Measurements from ENCODE around the gene FNDC5.

Gene FNDC5

GRCh38 chr1:32873484-32873883 lies 2.8 kb upstream of the FNDC5 start:
- Histone ChIP-seq H3K4me3 (IDR thresholded peaks at IDR 0.05; ENCODE audit: insufficient read depth, low read depth, low read length) (no peak overlapping the region), H3K36me3 (ENCODE audit: insufficient read depth) (no peaks in the 10 kb centered on the region), H3K4me2 (no peak overlapping the region), H3K79me2 (ENCODE audit: insufficient read depth, low read depth) (no peaks in the 10 kb centered on the region), H3K27me3 (ENCODE audit: insufficient read depth, low read depth) (no peaks in the 10 kb centered on the region), H3K4me1 (ENCODE audit: low read depth, poor library complexity, severe bottlenecking) (peaks cover 5% of the 10 kb centered on the region), H3K27ac (no peak overlapping the region), H3K9ac (no peak overlapping the region), H4K20me1 (ENCODE audit: insufficient read depth) (no peaks in the 10 kb centered on the region), H2AFZ (ENCODE audit: low read depth) (no peak overlapping the region)
- TF ChIP-seq CTCF (conservative IDR thresholded peaks at IDR 0.05; ENCODE audit: low read depth, low read length), result no peak

GRCh38 chr1:32872192-32872460 lies 1.4 kb upstream of the FNDC5 start:
- Histone ChIP-seq H4K20me1 (ENCODE audit: insufficient read depth) (no peaks in the 10 kb centered on the region), H3K27ac (no peak overlapping the region), H3K27me3 (ENCODE audit: insufficient read depth, low read depth) (no peaks in the 10 kb centered on the region), H3K36me3 (ENCODE audit: insufficient read depth) (no peaks in the 10 kb centered on the region), H3K4me3 (IDR thresholded peaks at IDR 0.05; ENCODE audit: insufficient read depth, low read depth, low read length) (no peak overlapping the region), H3K79me2 (ENCODE audit: insufficient read depth, low read depth) (no peaks in the 10 kb centered on the region), H3K4me1 (ENCODE audit: low read depth, poor library complexity, severe bottlenecking) (peaks cover 5% of the 10 kb centered on the region), H3K4me2 (no peak overlapping the region), H2AFZ (ENCODE audit: low read depth) (no peak overlapping the region), H3K9ac (no peak overlapping the region)
- TF ChIP-seq CTCF (conservative IDR thresholded peaks at IDR 0.05; ENCODE audit: low read depth, low read length), result no peak

DNA sequence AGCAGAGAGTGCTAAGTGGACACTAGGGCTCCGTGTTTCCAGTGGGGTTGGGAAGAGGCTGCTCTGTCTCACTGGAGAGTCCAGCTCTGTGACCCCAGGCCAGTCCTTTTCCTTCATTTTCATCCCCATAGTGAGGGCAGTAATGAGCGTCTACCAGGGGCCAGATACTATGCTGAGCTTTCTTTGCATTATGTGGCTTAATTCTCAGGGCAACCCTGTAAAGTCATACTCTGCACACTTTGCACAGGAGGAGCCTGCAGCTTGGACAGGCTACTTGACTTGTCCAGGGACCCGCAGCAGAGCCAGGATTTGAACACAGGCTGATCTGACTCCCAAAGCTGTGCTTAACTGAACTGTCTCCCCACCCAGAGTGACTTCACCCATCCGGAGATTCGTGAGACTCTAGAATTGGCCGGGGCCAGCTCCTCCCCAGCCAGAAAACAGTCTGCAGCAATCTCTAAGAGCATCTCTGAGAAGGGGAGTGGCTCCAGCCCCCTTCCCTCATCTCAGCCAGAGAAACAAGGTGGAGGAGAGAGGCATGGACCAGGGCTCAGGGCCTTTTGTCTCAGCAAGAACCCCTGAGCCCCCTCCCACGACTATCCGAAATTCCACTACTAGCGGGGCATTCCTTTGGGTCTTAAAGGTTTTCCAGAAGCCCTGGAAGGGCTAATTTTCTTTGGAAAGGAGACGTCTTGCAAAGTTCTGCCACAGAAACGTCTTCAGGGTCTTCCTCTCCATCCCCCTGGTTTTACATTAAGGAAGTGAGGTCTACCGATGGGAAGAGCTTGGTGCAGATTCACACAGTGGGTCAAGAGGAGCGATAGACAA lies 866 bp upstream of the FNDC5 start:
- H3K27ac ChIP-seq, result no peak overlapping the region
- H3K9ac ChIP-seq, result no peak overlapping the region
- H3K27me3 ChIP-seq (ENCODE audit: insufficient read depth, low read depth), result no peaks in the 10 kb centered on the region
- H3K4me1 ChIP-seq (ENCODE audit: low read depth, poor library complexity, severe bottlenecking), result peaks cover 5% of the 10 kb centered on the region
- H3K4me3 ChIP-seq (IDR thresholded peaks at IDR 0.05; ENCODE audit: insufficient read depth, low read depth, low read length), result no peak overlapping the region
- H3K4me2 ChIP-seq, result no peak overlapping the region
- H3K36me3 ChIP-seq (ENCODE audit: insufficient read depth), result no peaks in the 10 kb centered on the region
- no peaks in the 10 kb centered on the region for H3K79me2 ChIP-seq (ENCODE audit: insufficient read depth, low read depth)
- H2AFZ ChIP-seq (ENCODE audit: low read depth), result no peak overlapping the region
- TF ChIP-seq CTCF (conservative IDR thresholded peaks at IDR 0.05; ENCODE audit: low read depth, low read length), result no peak
- H4K20me1 ChIP-seq (ENCODE audit: insufficient read depth), result no peaks in the 10 kb centered on the region

DNA sequence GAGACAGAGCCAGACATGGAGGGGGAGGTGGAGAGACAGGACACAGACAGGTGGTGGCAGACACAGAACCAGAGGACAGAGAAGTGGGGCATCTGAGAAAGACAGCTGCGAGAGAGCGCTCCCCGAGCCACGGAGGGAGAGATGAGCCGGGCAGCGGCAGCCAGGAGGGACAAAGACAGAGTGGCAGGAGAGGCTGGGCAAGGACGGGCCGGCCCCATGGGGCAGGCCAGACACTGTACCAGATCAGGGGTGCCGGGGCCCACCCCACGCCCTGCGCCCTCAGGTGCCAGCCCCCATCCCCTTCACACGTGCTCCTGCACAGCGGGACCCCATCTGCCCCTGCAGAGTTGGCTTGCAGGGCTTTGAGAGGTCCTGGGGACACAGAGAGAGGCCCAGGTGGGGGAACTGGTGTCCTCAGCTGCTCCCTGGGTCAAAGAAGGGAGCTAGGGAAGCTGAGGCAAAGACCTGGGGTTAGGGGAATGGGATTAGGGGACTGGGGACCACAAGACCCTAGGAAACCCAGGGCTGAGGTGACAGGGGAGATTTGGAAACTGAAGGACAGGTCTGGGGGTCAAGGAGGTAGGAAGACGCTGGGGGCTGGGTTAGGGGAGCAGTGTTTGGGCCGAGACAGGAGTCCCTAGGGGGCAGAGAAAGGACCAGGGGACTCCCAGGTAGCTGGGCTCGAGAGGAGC lies 643 bp downstream of the FNDC5 start:
- Histone ChIP-seq H3K79me2 (ENCODE audit: insufficient read depth, low read depth) (no peaks in the 10 kb centered on the region), H4K20me1 (ENCODE audit: insufficient read depth) (no peaks in the 10 kb centered on the region), H3K27me3 (ENCODE audit: insufficient read depth, low read depth) (no peaks in the 10 kb centered on the region), H2AFZ (ENCODE audit: low read depth) (no peak overlapping the region), H3K9ac (no peak overlapping the region), H3K4me2 (no peak overlapping the region), H3K4me1 (ENCODE audit: low read depth, poor library complexity, severe bottlenecking) (peaks cover 5% of the 10 kb centered on the region), H3K4me3 (IDR thresholded peaks at IDR 0.05; ENCODE audit: insufficient read depth, low read depth, low read length) (no peak overlapping the region), H3K27ac (no peak overlapping the region), H3K36me3 (ENCODE audit: insufficient read depth) (no peaks in the 10 kb centered on the region)
- TF ChIP-seq CTCF (conservative IDR thresholded peaks at IDR 0.05; ENCODE audit: low read depth, low read length), result no peak

Measured in KMS-11 (cell line).